HG03175 (cell line): Measurements from ENCODE around the gene TUBGCP3.
"Not testable (repeated sequence)": the region's sequence is repeated elsewhere in the genome, so short reads cannot be mapped to it uniquely, and the experiment has no call there.

ENCODE experiments used
- ATAC-seq: cut with Tn5 transposase; IDR thresholded peaks from one replicate; pipeline ENCODE4 v1.9.1; 2021; ENCODE audit warnings: mild to moderate bottlenecking, moderate library complexity; ENCODE audit not compliant: unreplicated experiment

Gene TUBGCP3

DNA sequence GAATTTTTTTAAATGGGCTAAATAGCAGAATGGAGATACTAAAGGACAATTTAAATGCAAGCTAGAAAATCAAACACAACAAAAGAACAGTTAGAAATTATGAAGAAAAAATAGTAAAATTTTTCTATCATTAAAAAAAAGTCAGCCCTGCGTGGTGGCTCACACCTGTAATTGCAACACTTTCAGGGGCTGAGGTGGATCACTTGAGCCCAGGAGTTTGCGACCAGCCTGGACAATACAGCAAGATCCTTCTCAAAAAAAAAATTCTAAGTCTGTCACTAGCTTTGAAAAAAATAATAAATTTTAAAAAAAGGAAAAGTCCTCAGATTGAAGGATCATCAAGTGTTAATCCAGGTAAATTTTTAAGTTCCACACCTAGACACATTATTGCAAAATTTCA is 7.7 kb downstream of the TUBGCP3 start:
- ATAC-seq: no peak

DNA sequence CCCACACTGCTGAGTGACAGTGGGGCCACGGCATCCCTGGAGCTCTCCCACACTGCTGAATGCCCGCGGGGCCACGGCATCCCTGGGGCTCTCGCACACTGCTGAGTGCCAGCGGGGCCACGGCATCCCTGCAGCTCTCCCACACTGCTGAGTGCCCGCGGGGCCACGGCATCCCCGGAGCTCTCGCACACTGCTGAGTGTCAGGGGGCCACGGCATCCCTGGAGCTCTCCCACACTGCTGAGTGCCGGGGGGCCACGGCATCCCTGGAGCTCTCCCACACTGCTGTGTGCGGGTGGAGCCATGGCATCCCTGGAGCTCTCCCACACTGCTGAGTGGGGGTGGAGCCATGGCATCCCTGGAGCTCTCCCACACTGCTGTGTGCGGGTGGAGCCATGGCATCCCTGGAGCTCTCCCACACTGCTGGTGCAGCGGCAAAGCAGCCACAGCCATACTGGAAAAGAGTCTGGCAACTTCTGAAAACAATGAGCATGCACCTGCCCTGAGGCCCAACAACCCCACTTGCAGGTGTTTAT is 8.6 kb downstream of the TUBGCP3 start:
- no peak for ATAC-seq

GRCh38 chr13:112576768-112577167 is 11.2 kb downstream of the TUBGCP3 start:
- no peak for ATAC-seq

GRCh38 chr13:112576191-112576590 is 11.8 kb downstream of the TUBGCP3 start:
- ATAC-seq: no peak

DNA sequence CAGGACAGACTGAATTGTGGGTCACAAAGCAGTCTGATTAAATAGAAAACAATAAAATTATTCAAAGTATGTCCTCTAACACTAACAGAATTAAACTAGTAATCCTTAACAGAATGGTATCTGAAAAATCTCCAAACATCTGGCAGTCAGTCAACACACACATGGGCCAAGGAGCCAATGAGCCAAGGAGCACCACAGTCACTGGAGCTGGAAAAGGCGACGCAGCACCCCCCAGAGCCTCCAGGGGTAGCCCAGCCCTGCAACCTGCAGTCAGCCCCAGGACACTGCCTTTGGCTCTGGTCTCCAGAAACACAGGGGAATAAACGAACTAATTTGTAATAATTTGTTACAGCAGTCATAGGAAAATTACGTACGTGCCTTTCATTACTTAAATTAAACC is 12.3 kb downstream of the TUBGCP3 start:
- ATAC-seq: no peak

GRCh38 chr13:112574834-112575613 is 12.9 kb downstream of the TUBGCP3 start:
- ATAC-seq: no peak

- no peak for ATAC-seq
These were observed 13.5 kb downstream of the TUBGCP3 start for GRCh38 chr13:112574416-112574815.

GRCh38 chr13:112573710-112574109 is 14.2 kb downstream of the TUBGCP3 start:
- ATAC-seq: no peak

- no peak for ATAC-seq
These were observed 15.6 kb downstream of the TUBGCP3 start for GRCh38 chr13:112572366-112572765.

DNA sequence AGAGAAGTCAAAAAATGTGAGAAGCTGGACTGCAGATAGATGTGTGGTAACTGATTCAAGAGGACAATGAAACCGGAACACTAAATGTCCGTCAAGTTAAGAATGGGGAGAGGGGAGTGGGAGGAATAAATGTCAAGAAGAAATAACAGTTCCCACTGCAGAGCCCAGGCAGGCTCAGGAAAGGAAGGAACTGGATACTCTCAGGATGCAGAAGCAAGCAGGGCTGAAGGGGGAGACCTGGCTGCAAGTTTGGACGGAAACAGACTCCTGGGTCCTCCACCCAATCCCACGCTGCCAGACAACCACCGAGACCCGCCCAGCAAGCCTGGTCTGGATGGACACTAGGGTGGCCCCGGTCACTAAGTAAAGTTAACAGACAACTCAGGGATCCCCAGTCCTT is 18.1 kb downstream of the TUBGCP3 start:
- no peak for ATAC-seq

DNA sequence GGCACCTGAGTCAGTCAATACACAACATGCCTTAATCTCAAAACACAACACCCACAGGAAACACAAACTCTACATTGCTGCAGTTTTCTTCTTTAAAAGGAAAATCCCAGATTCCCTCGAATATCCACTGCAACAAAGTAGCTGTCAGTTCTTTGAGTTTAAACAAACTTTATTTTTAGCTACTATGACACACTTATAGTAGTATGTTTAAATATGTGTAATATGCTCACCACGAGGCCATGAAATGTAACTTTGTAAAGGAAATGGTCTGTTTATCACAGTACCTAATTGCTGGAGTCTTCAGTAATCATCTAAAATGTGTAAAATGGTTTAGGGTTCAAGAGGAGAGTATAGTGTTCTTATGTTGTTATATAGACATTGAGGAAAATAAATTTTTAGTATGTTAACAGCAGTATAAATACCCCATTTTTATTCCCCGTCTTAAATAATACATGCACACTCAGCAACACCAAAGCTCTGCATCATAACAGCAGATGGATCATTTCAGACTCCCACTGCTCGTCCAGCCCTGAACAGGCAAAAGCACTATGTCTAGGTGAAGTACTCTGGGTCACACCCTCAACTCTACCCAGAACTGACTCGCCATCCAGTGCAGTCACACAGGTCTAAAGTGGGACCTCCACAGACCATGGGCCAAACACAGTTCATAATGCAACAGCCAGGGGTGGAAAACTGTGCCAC is 20.6 kb downstream of the TUBGCP3 start:
- no peak for ATAC-seq

GRCh38 chr13:112562786-112563383 is 25.1 kb downstream of the TUBGCP3 start:
- ATAC-seq: no peak

- no peak for ATAC-seq
These were observed 25.7 kb downstream of the TUBGCP3 start for GRCh38 chr13:112562254-112562653.

DNA sequence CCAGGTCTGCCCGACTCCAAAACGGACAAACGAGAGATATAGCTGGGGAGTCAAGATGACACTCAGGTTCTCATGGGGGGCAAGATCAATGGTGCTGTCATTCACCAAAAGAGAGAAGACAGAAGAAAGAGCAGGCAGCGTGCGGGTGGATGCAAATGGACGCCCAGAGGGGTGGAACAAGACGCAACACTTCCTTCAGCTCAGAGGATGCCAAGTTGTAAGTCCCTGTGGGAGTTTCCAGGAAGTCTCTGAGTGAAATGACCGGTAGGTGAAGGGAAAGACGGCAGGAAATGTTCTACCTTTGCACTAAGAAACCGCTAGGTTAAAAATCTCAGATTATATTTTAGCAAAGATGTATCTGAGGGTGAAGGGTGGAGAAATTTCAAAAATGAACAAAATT is 26.5 kb downstream of the TUBGCP3 start:
- ATAC-seq: no peak

DNA sequence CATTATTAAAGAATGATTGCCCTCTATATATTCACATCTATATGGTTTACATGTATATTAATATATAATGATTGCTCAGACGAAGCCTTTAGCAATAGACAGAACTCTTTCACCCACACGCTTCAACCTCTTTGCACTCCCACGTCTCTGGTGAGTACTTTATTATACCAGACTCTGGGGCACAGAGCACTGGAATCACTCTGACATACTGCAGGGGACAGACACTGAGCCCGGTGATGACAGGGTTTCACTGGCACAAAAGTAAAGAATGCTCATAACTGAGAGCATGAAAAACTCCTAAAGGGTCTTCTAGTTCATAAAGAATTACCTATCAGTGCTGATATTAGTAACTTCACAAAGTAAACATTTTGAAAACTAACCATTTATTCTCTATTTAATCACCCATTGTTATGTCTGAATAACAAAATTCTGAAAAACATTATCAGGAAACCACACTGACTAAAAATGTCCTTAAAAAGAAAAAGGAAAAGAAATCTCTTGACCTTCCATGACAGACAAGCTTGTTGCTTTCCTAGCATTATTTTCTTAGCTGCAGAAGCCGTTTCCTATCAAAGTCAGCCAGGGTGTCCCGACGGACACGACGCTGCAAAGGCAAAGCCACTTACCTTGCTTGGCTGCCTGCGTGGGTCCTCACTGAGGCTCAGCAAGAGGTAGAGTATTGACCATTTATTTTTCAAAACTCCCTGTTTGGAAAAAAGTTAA is 29.1 kb downstream of the TUBGCP3 start:
- no peak for ATAC-seq

DNA sequence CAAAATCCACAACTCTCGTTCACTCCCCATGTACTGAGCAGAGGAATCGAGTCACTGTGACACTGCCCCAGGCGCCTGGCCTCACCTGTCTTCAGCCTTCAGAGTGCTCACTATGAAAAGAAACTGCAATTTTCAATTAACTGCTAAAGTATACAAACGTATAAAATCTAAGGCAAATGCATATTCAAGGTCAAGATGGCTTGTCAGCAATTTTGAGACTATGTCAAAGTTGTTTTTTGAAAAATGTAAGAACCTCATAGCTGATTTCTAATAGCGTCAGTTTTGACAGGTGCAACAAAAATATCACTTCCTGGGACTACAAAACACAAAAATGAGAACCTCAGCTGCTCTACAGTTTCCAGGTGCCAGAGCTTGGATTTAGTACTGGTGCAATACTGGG is 31.4 kb downstream of the TUBGCP3 start:
- no peak for ATAC-seq

- ATAC-seq: no peak
These were observed 33.6 kb downstream of the TUBGCP3 start for GRCh38 chr13:112554214-112554850.

DNA sequence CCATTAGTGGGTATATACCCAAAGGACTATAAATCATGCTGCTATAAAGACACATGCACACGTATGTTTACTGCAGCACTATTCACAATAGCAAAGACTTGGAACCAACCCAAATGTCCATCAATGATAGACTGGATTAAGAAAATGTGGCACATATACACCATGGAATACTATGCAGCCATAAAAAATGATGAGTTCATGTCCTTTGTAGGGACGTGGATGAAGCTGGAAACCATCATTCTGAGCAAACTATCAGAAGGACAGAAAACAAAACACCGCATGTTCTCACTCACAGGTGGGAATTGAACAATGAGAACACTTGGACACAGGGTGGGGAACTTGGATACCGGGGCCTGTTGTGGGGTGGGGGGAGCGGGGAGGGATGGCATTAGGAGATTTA is 39.0 kb downstream of the TUBGCP3 start:
- ATAC-seq: not testable (repeated sequence)

- no peak for ATAC-seq
These were observed 42.1 kb downstream of the TUBGCP3 start for GRCh38 chr13:112545856-112546255.

DNA sequence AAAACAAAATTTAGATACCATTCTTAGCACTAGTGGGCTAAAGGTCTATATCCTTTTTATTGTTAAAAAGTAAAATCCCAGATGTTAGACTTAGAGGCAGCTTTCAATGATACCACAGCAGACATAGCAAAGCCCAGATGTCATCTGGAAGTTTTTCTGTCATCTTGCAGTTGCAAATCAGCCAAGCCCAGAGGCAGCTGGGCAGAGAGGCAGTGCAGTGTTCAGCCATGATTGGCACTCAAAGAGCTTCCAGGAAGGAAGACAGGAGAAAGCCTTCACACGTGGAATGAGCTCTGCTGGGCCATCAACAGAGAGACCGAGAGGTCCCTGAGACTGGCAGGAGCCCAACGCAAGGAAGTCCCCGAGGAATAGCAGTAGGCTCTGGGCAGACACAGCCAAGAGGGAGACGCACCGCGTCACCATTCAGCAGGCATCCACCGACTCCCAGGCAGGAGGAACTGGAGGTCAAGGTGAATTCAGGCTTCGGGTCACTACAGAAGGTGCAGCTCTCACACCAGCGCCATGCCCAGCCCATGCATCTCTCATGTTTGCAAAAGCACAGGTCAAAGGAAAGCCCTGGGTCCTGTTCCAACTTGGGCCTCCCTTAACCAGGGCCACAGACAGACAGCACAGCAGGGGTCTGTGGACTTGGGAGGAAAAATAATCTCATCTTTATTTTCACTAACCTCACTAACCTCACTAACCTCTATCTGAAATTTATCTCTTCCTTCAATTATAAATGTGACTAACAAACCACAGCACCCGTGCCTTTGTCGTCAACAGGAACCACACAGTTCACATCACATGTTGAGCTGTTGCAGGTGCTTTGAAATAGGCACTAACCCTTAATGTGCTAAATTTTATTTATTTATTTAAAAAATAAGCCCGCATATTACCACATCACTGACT is 54.9 kb downstream of the TUBGCP3 start:
- no peak for ATAC-seq
